CD4-positive, alpha-beta T cell treated with Interleukin-4 for 1 hour (primary cell): ENCODE data around the gene AGL.
"Not testable (repeated sequence)": the region's sequence is repeated elsewhere in the genome, so short reads cannot be mapped to it uniquely, and the experiment has no call there.

Experiments used
- DNase-seq, 2 donors: peaks; one replicate each; pipeline ENCODE4 v3.0.0-alpha.2; 2020 to 2022

Gene AGL

DNA sequence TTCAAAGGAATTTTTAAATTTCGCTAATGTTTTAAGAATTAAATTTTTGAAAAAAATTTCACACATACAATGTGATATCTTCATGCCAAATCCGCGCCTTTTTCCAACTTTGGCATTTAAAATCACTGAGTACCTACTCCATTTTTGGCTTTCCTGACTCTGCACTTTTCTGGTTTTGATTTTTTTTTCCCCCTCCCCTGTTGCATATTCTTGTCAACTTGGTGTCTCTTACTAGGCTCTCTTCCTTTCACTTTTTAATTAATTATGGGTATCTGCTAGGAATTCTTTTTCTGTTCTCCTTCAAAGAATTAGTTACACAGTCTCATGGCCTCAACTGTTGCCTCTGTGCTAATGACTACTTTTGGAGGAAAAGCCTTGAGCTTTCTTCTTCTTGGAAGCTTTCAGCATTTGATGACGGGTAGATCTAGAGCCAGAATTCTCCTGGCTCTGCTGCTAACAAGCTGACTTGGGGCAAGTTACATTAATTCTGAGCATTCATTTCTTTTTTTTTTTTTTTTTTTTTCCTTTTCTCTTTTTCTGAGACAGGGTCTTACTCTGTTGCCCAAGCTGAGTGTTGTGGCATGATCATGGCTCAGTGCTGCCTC, 1.8 kb downstream of the AGL start:
- DNase-seq, result no peak

DNA sequence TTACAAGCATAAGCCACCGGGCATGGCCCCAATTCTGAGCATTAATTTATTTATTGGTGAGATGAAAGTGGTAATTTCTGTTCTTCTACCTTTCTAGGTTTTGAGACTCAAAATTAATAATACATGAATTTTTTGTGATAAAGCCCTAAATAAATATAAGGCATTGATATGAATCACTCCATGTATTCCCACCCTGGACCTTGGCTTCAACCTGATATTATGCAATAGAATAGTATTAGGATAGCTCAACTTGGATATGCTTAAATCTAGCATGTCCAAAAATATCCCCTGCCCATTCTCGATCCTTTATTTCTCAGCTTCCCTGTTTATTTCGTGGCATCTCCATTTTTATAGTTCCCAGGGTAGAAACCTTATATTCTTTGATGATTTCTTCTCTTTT, 2.5 kb downstream of the AGL start:
- DNase-seq, result no peak

DNA sequence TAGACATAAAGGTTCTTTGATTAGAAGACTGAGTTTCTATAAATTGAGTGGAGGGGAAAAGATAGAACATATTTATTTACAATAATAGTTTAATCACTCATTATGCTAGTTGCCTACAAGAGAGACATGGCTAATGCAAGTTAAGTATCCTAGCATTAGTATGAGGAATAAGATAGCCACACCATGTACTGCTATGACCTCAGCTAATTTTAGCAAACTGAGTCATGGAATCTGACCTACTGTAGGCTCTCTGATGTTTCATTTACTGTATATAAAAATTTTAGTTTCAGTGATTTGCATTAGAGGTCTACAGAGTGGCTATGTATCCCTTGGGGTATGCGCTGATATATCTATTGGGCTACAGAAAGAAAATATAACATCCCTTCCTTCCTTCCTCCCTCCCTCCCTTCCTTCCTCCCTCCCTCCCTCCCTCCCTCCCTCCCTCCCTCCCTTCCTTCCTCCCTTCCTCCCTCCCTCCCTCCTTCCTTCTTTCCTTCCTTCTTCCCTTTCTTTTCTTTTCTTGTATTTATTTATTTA, 5.8 kb downstream of the AGL start:
- no peak for DNase-seq

DNA sequence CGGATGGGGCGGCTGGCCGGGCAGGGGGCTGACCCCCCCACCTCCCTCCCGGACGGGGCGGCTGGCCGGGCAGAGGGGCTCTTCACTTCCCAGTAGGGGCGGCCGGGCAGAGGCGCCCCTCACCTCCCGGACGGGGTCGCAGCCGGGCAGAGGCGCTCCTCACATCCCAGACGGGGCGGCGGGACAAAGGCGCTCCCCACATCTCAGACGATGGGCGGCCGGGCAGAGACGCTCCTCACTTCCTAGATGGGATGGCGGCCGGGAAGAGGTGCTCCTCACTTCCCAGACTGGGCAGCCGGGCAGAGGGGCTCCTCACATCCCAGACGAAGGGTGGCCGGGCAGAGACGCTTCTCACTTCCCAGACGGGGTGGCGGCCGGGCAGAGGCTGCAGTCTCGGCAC, 6.9 kb downstream of the AGL start:
- DNase-seq, result not testable (repeated sequence)

DNA sequence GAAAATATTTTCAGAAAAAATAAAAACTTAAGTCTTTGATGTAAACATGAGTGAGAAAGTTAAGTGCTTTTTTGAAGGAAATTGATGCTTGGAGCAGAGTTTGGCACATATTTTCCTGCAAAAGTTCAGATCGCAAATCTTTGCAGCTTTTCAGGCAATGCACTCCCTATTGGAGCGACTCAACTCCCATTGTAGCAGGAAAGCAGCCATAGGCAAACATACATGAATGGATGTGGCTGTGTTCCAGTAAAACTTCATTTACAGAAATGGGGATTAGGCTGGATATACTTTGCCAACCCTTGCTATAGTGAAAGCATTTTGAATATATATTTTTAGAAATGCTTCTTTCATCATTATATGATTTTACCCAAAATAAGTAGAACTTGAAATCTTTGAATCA, 8.1 kb downstream of the AGL start:
- no peak for DNase-seq

DNA sequence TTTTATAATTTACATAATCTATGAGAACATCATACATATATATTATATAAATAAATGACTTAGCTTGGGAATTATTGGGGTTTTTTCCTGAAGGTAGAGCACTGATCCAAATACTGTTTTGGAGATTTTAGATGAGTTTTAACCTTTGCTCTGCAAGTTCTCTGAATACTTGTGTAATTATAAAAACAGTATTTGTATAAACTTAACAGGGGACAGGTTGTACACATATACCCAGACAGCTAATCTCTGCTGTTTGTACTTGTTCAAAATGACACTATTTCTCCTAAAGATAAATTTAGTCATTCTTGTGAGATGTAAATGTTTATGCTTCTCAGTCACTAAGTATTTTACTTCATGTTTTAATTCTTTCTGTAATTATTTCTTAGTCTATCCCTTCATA, 8.7 kb downstream of the AGL start:
- no peak for DNase-seq

DNA sequence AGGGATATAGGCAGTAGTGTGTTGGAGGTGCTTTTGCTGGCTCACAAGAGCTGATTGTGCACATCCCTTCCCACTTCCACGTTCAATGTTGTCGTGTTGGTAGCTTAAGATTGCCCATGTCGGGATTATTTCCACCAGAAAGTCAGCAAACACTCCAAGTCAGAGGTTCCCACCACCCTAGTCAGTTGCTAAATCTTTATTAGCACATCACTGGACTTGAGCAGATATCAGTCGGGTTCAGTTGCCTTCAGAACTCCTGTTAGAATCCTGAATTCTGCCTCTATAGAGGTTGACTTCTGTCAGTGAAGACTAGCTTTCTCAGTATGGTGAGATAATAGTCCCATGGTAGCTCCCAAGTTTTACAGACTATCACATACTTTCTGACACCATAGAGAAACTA, 10.5 kb downstream of the AGL start:
- DNase-seq, result no peak

DNA sequence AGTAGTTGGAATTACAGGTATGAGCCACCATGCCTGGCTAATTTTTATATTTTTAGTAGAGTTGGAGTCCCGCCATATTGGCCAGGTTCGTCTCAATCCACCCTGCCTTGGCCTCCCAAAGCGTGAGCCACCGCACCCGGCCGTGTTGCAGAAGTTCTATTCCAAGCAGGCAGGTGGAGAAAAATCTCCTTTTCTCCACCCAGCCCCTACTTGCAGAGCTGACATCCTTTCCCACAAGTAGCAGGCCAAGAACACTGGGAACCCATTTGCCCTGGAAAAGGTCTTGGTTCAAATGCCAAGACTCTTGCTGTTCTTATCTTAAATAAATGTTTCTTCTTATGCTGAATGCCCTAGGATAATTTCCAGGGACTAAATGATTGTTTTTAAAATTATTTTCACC, 17.5 kb downstream of the AGL start:
- no peak for DNase-seq

DNA sequence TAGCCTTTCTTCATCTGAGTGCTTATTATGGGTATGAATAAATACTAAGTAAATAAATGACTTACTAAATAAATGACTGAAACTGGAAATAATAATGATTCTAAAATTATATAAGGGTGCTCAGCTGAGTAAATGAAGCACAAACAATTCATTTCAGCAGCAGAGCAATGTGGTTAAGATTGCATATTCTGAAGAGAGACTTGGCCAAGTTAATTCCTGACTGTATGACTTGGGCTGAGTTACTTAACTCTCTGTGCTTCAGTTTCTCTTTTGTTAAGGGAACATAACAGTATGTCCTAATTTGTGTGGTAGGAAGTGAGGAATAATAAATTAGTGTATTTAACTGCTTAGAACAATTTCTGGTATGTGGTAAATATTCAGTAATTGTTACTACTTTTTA, 19.1 kb downstream of the AGL start:
- no peak for DNase-seq

DNA sequence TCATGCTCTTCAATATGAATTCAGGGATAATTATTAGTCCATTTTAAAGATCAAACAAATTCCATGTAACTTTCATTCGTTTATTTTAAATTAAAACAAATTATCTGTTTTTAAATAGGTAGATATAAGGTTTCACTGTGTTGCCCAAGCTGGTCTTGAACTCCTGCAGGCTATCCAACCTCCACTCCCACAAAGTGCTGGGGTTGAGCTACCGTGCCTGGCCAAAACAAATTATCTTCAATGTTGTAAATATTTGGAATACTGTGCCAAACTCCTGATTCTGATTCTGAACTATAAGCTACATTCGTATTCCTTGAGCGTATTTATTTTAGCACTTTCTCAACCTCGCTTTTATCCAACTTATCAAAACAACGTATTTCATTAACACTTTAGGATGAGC, 19.6 kb downstream of the AGL start:
- DNase-seq, result no peak

DNA sequence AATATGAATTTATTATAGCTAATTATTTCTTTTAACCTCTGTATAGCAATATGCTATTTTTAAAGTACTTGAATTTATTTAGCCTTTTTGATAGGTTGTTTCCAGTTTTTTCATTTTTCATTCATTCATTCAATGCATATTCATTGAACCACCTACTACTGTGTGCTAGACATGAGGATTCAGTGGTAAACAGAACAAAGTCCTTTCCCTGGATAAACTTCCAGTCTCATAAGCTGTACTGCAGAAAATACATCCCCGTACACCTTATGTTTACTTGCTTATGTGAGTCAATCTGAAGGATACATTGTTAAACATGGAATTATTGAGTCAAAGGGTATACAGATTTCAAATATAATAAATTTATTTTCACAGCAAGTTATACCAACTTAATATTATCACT, 21.9 kb downstream of the AGL start:
- DNase-seq, result no peak

DNA sequence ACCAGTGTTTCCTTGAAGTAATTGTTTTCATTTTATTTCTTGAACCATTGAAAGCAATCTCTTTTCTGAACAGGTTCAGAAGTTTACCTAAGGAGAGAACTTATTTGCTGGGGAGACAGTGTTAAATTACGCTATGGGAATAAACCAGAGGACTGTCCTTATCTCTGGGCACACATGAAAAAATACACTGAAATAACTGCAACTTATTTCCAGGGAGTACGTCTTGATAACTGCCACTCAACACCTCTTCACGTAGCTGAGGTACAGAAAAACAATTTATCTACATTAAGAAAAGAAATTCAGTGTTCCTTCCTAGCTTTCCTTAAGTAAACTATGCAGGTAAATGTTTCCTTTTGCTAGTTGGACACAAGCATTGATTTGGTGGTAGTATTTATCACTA, 27.4 kb downstream of the AGL start:
- DNase-seq, result no peak

DNA sequence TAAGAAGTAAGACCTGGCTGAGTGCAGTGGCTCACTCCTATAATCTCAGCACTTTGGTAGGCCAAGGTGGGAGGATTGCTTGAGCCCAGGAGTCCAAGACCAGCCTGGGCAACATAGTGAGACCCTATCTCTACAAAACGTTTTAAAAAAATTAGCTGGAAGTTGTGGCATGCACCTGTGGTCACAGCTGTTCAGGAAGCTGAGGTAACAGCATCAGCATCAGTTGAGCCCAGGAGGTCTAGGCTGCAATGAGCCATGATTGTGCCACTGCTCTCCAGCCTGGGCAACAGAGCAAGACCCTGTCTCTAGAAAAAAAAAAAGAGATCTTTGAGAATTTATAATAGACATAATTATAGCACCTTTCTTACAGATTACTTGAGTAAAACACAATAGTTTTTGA, 36.0 kb downstream of the AGL start:
- DNase-seq, result no peak

DNA sequence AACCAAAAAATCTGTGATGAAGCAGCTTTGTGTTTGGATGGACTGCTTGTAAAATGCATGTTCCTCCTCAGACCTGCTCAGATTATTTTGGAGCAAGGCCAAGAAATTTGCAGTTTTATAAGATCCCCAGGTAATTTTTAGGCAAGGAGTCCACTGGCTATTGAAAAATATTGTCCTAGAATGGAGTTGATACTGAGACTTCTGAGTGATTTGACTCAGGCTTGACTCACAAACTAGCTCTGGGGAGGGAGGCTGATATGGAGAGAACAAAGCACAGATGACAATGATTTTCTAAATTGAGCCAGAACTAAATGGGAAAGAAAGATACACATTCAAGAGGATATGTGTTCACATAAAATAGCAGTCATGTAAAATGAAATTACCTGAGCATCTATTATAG, 36.7 kb downstream of the AGL start:
- no peak for DNase-seq

DNA sequence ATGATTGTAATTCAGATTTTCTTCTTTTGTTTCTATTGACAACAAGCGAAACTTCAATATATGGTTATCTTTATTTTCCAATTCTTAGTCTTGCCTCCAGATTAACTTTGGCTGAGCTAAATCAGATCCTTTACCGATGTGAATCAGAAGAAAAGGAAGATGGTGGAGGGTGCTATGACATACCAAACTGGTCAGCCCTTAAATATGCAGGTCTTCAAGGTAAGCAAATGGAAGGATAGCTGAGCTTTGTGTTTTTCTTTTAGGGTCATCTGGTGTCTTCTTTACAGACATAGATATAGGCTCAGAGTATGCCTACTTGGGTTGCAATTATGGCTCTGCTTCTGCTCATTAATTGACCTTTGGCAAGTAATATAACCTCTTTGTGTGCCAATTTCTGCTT, 37.7 kb downstream of the AGL start:
- DNase-seq, result no peak

DNA sequence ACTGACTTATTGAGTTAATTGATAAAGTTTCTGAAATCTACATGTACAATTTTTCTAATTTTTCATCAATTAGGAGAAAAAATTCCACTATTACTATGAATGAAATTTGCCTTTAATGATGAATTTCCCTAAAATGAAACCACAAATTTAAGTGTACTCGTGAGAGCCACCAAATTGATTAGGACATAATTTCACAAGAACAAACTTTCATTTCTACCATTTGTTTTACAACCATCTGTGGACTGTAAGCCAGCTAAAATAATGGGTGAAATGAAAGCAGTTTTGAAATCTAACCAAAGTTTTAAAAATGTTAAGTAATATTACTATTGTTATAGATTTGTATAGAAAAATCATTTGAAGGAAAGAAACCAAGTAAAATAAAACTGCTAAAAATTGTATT, 41.8 kb downstream of the AGL start:
- no peak for DNase-seq

DNA sequence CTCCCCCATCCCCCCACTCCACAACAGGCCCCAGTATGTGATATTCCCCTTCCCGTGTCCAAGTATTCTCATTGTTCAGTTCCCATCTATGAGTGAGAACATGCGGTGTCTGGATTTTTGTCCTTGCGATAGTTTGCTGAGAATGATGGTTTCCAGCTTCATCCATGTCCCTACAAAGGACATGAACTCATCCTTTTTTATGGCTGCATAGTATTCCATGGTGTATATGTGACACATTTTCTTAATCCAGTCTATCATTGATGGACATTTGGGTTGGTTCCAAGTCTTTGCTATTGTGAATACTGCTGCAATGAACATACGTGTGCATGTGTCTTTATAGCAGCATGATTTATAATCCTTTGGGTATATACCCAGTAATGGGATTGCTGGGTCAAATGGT, 53.1 kb downstream of the AGL start:
- not testable (repeated sequence) for DNase-seq

DNA sequence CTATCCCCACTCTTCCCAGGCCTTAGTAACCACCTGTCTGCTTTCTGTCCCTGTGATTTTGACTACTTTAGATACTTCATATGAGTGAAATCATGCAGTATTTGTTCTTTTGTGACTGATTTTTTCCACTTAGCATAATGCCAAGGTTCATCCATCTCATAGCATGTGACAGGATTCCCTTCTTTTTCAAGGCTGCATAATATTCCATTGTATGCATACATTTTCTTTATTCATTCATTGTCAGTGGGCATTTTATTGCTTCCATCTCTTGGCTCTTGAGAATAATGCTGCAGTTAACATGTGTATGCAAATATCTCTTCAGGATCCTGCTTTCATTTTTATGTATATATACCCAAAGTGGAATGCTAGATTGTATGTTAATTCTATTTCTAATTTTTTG, 56.4 kb downstream of the AGL start:
- no peak for DNase-seq

DNA sequence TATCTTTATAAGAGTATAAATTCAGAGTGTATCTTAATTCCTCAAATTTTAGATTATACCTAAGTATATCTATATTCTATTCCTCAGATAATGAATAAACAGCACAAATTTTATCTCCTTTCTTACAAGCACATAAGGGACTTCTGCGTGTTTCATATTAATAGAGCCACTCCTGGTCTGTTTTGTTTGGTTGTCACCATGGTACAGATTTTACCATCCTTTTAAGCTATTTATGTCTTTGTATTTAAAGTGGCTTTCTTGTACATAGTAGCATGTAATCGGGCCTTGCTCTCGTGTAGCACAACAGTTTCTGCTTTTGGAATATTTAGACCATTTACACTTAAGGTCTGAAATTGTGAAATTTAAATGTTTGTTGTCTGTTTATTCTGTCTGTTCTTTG, 67.1 kb downstream of the AGL start:
- DNase-seq, result no peak

DNA sequence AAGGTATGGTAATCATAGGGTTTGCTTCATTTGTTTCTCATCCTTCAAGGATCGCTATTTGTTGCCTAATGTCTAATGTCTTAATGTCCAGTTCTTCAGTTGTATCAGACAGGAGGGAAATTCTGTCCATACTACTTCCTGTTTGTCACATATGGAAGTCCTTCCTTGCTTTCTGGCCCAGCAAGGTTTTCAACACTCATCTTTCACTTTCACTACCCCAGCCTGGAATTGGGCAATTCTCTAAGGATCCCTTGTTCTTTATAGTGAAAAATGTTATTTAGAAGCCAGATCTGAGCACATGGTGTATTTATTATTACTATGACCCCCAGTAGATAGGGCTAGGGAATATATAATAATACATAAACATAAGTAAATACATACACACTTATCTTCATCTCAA, 69.1 kb downstream of the AGL start:
- no peak for DNase-seq

DNA sequence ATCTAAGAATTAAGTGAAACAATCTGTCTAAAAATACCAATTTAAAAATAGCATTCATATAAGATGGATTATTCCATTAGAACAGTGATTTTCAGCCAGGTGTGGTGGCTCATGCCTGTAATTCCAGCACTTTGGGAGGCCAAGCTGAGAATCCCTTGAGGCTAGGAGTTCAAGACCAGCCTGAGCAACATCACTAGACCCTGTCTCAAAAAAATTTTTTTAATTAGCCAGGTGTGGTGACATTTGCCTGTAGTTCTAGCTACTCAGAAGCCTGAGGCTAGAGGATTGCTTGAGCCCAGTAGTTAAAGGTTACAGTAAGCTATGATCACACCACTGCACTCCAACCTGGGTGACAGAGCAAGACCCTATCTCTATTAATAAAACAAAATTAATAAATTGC, 84.6 kb downstream of the AGL start:
- DNase-seq, result no peak

DNA sequence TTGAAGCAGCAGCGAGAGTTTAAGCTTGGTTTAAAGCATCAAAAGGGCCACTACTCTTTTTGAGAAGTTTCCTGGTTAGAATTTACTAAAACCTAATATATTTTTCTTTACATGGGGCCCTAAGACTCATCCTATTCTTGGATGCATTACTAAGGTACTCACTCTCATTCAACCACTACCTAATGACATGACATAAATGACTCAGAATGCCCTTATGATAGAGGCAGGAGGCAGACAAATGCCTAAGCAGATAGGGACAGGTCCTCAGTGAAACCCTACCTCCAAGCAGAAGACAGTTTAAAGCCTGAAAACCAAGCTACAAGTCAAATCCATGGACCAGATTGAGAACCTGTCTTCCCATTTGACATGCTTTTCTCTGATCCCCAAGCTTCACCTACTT, 85.4 kb downstream of the AGL start:
- no peak for DNase-seq

DNA sequence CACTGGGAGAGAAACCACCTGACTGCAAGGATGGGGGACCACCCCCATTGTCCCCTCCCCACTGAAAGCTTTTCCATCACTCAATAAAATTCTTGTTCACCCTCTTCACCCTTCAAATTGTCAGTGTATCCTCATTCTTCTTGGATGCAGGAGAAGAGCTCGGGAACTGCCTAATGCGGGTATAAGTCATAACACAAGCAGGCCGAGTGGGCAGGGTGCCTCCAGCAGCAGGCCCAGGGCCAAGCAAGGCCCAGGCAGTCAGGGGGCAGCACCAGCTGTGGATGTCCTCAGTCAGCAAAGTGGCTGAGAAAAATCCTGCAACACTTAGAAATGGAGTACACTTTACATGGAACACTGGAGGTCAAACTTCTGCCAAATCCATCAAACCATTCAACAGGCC, 85.9 kb downstream of the AGL start:
- no peak for DNase-seq

DNA sequence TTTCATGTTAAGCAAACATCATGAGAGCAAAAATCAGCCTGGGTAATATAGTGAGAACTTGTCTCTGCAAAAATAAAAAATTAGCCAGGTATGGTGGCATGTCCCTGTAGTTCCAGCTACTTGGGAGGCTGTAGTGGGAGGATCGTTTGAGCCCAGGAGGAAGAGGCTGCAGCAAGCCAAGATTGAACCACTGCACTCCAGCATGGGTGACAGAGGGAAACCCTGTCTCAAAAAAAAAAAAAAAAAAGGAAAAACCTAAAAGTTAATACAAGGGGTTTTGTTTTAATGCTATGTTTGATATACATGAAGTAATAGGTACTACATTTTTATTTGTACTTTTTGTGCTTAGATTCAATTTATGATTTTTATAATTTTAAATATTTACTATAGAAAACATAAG, 92.6 kb downstream of the AGL start:
- DNase-seq, result no peak

DNA sequence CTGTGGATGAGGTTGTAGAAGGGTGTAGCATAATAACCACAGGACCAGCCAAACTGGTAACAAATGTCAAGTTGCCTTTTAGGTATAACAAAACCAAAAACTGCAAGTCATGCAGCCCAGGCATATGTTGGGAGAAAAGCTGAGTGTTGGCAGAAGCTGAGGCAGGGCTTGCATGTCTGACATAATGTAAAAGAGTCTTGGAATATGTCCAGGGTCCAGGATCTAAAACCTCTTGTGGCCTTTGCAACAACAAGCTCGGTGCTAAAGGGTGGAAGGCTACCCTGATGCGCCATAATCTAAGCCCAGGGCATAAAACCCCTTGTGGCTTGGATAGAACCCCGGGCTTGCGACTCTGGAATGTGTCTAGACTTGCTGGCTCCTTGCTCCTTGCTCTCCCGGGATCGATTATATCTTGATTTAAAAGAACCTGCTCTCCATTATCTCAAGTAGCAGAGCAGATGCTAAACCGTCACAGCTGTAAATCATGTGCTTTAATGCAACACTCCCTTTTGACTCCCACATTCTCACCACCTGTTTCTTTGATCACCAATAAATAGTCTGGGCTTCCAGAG, 93.1 kb downstream of the AGL start:
- no peak for DNase-seq
